ENCODE measurements around the gene HOMER2. TPM values are rescaled to one million over a fixed set of nuclear protein-coding genes. Genes with fewer than 3 reads are reported as not detected.

The HOMER2 gene
- total and polyA plus RNA-seq, 12 donors: 12.3 to 64.4 (median 43.2) TPM

DNA sequence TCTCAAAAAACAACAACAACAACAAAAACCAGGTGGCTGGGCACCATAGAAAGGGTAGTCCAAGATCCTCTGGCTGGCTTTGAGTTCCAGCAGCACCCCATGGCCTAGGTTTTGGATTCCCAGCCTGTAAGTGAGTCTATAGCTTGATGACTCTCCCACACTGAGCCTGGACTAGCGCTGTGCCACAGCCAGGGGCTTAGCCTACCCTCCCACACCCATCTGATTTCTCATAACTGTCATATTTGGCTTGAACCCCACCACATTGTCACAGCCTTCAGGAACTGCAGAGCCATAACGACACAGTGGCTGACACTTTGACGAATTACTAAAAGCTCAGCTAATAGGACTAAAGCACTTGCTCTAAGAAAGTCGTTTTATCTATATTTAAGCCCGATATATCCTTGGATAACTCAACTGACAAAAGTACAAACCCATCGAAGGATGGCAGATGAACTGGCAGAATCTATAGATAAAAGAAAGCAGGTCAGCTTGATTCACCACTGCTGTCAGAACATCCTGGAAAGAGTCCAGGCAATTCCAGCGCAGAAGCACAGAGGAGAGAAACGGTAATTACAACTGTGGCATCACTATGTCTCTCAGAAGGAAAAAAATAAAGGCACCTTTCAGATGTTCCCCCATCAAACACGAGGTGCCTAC is 62.1 kb downstream of the HOMER2 start:
- H3K36me3 ChIP-seq: no peaks in the 10 kb centered on the region
- no peak overlapping the region for H3K27ac ChIP-seq
- TF ChIP-seq, protein P1, sequence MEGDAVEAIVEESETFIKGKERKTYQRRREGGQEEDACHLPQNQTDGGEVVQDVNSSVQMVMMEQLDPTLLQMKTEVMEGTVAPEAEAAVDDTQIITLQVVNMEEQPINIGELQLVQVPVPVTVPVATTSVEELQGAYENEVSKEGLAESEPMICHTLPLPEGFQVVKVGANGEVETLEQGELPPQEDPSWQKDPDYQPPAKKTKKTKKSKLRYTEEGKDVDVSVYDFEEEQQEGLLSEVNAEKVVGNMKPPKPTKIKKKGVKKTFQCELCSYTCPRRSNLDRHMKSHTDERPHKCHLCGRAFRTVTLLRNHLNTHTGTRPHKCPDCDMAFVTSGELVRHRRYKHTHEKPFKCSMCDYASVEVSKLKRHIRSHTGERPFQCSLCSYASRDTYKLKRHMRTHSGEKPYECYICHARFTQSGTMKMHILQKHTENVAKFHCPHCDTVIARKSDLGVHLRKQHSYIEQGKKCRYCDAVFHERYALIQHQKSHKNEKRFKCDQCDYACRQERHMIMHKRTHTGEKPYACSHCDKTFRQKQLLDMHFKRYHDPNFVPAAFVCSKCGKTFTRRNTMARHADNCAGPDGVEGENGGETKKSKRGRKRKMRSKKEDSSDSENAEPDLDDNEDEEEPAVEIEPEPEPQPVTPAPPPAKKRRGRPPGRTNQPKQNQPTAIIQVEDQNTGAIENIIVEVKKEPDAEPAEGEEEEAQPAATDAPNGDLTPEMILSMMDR (IDR thresholded peaks at IDR 0.05): no peak
- no peaks in the 10 kb centered on the region for H3K9me3 ChIP-seq
- no peaks in the 10 kb centered on the region for H3K27me3 ChIP-seq
- peaks cover 0 to 13% (median 0%) of the 10 kb centered on the region in 9 donors for H3K4me1 ChIP-seq
- intact Hi-C loops (cut with DNase I): no loop called here
- no peak for ATAC-seq
- no peak overlapping the region for H3K4me3 ChIP-seq
- no peak for DNase-seq
- WGBS, 2 donors: 52 to 55% methylated on average over 9 of the region's 9 CpGs

DNA sequence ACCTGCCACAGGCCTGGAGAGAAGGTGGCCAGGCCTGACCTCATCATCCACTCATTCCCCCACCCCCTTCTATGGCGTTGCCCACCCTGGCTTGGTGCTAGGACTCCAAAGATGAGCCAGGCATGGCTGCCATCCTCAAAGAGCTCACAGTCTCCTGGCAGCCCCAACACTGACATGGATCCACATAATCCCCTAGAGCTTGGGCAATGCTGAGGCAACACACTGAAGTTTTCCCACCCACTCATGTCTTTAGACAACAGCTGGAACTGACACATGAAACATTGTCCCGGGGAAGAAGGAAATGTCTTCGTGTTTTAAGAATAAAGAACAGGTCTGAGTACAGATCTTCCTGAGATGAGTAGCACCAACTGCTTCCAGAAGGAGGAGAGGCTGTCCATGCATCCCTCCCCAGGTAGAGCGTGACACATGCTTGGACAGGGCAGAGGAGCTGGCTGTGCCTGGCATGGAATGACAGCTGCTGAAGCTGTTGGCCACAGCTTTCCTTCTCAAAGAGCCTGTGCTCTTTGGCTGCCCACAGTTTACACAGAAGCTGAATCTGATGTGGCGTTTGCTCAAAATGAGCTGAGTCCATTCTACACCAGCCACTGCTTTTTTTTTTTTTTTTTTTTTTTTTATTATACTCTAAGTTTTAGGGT is 70.1 kb downstream of the HOMER2 start:
- DNase-seq (no peak), ATAC-seq (no peak)
- TF ChIP-seq, protein P1 (IDR thresholded peaks at IDR 0.05): no peak
- intact Hi-C loops (cut with DNase I): no loop called here
- WGBS, 2 donors: 73 to 76% methylated on average over 5 of the region's 5 CpGs
- Histone ChIP-seq H3K9me3 (no peaks in the 10 kb centered on the region), H3K4me3 (no peak overlapping the region), H3K27ac (no peak overlapping the region), H3K36me3 (no peaks in the 10 kb centered on the region), H3K27me3 (no peaks in the 10 kb centered on the region), H3K4me1 (no peaks in the 10 kb centered on the region)

DNA sequence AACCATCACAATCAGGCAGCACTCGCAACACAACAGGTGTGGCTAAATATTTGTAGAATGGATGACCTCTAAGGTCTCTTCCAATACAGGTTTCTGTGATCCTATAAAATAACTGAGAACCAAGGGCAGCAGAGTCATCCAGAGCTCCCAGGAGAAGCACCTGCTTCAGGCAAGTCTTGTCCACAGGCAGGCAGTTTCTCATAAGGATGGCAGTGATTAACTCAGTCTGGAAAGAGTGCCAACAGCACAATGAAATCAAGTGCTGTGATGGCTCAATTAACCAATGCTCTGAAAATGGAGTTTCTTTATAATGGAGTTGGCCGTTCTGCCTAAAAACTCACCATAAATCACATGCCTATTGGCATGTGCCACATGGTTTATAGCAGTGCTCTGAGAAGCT is 70.8 kb downstream of the HOMER2 start:
- DNase-seq (no peak), ATAC-seq (no peak)
- H3K27me3 ChIP-seq: no peaks in the 10 kb centered on the region
- WGBS, 2 donors: 93 to 95% methylated on average over 2 of the region's 2 CpGs
- H3K4me1 ChIP-seq: no peaks in the 10 kb centered on the region
- no peak overlapping the region for H3K27ac ChIP-seq
- TF ChIP-seq, protein P1 (IDR thresholded peaks at IDR 0.05): no peak
- intact Hi-C loops (cut with DNase I): no loop called here
- H3K9me3 ChIP-seq: no peaks in the 10 kb centered on the region
- no peak overlapping the region for H3K4me3 ChIP-seq
- H3K36me3 ChIP-seq: no peaks in the 10 kb centered on the region

DNA sequence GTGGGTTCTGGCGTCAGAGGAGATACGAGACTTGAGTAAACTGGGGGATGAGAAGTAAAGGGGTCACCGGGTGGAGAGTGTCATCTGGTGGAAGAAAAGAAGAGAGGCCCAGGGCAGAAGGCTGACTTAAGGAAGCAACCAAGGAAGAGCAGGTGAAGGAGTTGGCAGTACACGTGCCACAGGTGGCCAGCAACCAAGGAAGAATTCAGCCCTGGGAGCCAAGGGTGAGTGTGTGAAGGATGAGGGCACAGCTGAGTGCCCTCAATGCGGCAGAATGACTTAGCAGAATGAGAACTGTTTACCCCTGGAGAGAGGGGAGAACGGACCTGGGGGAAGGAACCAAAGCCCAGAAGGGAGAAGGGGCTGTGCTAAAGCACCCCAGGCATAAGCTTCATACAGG is 71.8 kb downstream of the HOMER2 start:
- Histone ChIP-seq H3K27me3 (no peaks in the 10 kb centered on the region), H3K4me1 (no peaks in the 10 kb centered on the region), H3K36me3 (no peaks in the 10 kb centered on the region), H3K27ac (no peak overlapping the region), H3K9me3 (no peaks in the 10 kb centered on the region), H3K4me3 (no peak overlapping the region)
- ATAC-seq (no peak), DNase-seq (no peak)
- TF ChIP-seq, protein P1 (IDR thresholded peaks at IDR 0.05): no peak
- intact Hi-C loops (cut with DNase I): no loop called here
- WGBS, 2 donors: 78 to 79% methylated on average over 6 of the region's 6 CpGs

Data from heart right ventricle (tissue), 16 donors.